ENCODE measurements around the gene CD3E.
"Not testable (repeated sequence)": the region's sequence is repeated elsewhere in the genome, so short reads cannot be mapped to it uniquely, and the experiment has no call there.

CD3E gene

DNA sequence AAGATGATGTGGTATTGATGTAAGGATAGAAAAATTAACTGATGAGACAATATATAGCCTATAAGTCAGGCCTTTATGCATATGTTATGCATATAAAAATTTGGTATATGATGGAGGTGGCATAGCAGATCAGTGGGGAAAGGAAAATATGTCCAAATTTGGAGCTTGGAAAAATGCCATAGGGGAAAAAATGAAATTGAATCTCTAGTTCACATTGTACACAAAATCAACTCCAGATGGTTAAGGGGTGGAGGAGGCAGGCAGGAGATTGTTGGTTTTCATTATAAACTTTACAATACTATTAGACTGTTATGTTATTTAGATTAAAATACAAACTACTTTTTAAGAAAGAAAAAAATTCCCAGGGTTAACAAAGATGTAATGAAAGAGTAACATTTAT lies 15.1 kb upstream of the CD3E start:
- no peak for DNase-seq (ENCODE audit: low read depth in 2 of 2, low spot score in 1 of 2)

DNA sequence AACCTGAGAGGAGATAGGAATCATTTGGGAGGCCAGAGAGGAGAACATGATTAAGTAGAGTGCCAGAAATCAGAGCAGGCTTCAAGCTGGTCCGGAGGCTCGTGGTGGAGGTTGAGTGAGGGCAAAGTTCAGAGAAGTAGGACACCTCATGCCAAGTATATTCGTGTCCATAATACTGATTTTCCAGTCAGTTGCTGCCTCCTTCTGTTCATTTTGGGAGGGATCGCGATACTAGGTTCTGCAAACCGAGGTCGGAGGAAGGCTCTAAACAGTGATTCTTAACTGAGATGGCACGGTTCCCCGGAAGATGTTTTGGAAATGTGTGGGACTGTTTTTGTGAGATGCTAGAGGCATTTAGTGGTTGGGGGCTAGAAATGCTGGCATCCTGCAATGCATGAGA lies 13.6 kb upstream of the CD3E start:
- no peak for DNase-seq (ENCODE audit: low read depth in 2 of 2, low spot score in 1 of 2)

DNA sequence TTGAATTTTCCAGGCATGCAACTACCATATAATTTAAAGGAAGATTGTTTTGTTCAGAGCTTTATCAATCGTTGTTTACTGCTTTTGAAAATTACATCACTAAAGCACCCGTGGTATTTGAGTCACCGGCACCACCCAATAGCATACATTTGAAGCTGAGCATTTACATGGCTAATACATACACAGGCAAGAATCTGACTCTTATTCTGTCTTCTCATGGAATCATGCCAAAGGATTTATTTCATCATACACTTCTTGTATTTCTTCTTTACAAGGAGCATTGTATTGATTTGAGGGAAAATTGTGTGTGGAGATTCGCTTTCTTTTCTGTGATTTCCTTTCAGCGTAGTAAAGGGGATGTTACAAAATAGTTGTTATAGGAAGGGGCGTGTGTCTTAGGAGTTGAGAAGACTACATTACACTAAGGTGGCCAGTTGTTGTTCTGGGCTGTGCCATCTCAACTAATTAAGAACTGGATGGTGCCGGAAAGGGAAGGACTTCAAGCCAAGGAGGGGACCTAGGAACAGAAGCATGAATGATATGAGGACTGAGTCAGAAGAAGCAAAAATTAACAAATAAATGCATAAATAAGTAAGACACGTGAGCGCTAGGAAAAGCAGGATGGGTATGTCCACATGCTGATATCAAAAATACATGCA lies 12.9 kb upstream of the CD3E start:
- no peak for DNase-seq (ENCODE audit: low read depth in 2 of 2, low spot score in 1 of 2)

DNA sequence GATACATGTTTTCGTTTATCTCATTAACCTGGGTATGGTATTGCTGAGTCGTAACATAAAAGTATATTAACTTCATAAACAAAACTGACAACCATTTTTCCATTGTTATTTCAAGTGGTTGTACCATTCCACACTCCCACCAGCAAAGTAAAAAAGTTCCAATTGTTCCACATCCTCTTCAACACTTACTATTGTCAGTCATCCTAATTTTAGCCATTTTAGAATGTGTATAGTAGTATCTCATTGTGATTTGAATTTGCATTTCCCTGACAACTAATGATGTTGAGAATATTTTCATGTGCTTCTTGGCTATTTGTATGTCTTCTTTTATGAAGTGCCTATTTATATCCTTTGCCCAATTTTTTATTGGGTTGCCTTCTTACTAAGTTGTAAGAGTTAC lies 10.5 kb upstream of the CD3E start:
- no peak for DNase-seq (ENCODE audit: low read depth in 2 of 2, low spot score in 1 of 2)

DNA sequence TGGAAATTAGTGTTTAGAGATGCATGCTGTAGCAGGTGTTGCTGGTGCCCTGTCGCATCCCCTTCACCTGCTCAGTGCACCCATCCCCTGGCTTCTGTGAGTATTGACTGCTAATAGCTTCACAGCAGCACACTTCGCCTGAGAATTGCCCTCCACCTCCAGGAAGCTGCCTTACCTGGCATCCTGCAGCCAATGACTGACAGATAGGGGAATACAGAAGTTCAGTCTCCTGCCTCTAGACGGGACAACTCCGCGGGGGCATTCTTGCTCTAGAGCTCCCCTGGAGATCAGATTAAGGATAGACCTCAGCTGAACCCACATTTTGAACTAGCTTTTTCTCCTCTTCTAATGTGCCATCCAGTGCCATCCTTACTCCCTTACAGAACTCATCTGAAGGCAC lies 9.3 kb upstream of the CD3E start:
- no peak for DNase-seq (ENCODE audit: low read depth in 2 of 2, low spot score in 1 of 2)

DNA sequence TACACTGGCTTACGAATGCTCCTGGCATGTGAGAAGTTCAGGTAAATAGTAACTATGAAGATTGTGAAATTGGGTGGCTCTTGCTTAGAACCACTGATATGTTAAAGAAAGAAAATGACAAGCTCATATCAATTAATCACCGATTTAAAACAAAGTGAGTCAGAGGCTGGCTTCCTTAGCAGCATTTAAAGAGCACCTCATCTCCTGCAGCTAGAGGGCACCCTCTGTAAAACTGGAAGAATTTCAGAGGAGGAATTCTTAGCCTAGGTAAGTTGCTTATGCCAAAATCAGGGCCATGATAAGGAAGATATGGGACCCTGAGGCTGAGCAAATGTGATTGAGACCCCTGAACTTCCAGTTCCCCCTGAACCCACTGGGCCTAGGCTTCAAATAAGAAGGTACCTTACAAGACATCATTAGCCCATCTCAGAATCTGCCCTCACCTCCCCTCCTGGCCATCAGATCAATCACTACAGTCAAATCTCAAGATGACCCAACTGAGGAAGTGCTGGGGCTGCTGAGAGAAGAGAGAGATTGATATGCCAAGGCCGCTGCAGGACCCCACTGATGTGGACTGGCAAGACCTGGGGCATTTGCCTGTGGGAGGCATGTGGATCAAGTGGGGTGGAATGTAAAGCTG lies 8.6 kb upstream of the CD3E start:
- DNase-seq (ENCODE audit: low read depth in 2 of 2, low spot score in 1 of 2), result no peak

DNA sequence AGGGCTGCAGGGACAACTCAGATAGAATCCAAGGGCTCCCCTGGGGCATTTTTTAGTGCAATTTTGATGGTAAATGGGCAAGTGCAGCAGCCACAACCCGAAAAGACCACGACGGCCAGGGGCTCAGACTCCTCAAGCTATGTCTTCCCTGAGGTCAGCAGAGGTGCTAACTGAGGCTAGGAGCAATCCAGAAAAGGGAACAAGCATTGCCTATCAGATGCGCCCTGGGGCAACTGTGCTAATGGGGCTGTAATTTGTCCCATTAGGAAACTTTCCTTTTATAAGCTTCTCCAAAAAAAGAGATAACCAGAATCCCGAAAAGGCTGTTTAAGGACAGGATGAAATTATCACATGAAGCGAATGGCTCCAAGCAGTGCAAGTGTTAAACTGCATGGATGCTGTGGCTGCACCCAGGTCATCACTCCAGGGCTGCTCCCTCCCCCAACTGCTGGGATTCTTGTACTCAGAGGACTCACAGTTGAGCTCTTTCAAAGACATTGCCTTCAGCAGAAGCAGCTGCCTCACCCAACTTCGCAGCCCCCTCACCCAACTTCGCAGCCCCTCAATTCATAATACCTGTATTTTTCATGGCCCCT lies 2.8 kb upstream of the CD3E start:
- no peak for DNase-seq (ENCODE audit: low read depth in 2 of 2, low spot score in 1 of 2)

- no peak for DNase-seq (ENCODE audit: low read depth in 2 of 2, low spot score in 1 of 2)
Measured at GRCh38 chr11:118304227-118304567, 333 bp upstream of the CD3E start.

GRCh38 chr11:118305726-118306125 lies 1.2 kb downstream of the CD3E start:
- no peak for DNase-seq (ENCODE audit: low read depth in 2 of 2, low spot score in 1 of 2)

- peak in 1 of 2 donors; percentile 36 for DNase-seq (ENCODE audit: low read depth in 2 of 2, low spot score in 1 of 2)
Measured at GRCh38 chr11:118306556-118306955, 2.0 kb downstream of the CD3E start.

DNA sequence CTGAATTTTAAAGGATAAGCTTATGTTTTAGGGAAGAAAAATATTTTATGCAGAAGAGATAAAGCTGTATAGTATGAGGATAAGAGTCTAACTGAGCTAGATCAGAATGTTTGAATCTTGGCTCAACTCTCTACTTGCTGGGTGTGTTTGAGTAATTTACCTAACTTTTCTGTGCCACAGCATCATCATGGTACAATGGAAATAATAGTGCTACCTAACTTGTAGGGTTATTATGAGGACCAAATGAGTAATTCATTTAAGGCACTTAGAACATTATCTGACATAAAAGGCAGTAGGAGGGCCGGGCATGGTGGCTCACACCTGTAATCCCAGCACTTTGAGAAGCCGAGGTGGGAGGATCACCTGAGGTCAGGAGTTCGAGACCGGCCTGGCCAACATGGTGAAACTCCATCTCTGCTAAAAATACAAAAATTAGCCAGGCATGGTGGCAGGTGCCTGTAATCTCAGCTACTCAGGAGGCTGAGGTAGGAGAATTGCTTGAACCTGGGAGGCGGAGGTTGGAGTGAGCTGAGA lies 4.5 kb downstream of the CD3E start:
- not testable (repeated sequence) for DNase-seq (ENCODE audit: low read depth in 2 of 2, low spot score in 1 of 2)

- no peak for DNase-seq (ENCODE audit: low read depth in 2 of 2, low spot score in 1 of 2)
Measured at GRCh38 chr11:118310271-118310670, 5.7 kb downstream of the CD3E start.

DNA sequence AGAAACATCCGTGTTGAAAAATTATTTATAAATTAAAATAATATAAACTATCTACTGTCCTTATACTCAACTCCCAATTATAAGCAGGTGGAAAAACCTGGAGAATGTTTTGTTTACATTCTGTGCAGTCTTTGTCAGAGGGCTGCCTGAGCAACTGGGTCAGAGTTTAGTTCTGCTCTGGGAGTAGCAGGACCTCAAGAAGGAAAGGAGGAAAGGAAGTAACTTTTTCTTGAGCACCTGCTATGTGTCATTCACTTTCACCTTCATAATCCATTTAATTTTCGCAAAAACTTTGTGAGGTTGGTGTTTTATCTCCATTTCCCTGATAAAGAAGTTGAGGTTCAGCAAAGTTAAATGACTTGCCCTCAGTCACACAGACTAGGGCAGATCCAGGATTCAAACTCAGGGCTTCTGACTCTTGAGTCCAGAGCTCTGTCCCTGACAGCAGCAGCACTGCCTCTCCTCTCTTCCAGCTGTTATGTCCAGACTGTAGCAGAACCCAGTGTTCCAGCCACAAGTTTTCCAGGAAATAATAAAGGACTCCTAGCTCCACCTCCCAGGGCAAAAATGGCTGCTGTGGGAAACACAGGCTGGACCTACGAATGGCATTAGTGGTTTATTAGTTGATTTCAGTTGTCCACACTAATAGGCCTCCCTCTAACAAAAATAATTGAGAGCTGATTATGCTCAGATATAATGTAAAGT lies 6.4 kb downstream of the CD3E start:
- no peak for DNase-seq (ENCODE audit: low read depth in 2 of 2, low spot score in 1 of 2)

GRCh38 chr11:118311518-118311917 lies 7.0 kb downstream of the CD3E start:
- DNase-seq (ENCODE audit: low read depth in 2 of 2, low spot score in 1 of 2), result no peak

DNA sequence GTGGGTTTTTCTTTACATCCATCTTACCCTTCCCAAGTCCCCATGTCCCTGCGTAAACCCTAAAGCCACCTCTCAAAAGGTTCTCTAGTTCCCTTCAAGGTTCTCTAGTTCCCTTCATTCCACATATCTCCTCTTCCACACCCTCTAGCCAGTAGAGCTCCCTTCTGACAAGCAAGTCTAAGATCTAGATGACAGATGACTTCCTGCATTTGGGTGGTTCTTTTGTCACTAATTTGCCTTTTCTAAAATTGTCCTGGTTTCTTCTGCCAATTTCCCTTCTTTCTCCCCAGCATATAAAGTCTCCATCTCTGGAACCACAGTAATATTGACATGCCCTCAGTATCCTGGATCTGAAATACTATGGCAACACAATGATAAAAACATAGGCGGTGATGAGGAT lies 7.8 kb downstream of the CD3E start:
- no peak for DNase-seq (ENCODE audit: low read depth in 2 of 2, low spot score in 1 of 2)

DNA sequence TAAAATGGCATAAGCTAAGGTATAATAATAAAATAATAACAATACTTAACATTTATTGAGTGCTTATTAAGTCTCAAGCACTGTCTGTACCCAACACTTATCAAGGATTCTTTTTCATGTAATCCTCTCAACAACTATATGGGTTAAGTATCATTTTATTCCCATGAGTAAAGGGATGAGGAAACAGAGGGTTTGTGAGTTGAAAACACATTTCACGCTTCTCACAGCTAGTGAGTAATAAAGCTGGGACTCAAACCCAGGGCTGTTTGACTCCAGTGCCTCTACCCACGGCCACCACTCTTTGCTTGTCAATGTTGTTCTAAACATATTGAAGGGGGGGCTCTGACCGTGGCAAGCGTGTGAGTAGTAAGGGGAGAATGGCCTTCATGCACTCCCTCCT lies 8.7 kb downstream of the CD3E start:
- no peak for DNase-seq (ENCODE audit: low read depth in 2 of 2, low spot score in 1 of 2)

GRCh38 chr11:118314988-118315411 lies 10.5 kb downstream of the CD3E start:
- DNase-seq (ENCODE audit: low read depth in 2 of 2, low spot score in 1 of 2), result no peak

DNA sequence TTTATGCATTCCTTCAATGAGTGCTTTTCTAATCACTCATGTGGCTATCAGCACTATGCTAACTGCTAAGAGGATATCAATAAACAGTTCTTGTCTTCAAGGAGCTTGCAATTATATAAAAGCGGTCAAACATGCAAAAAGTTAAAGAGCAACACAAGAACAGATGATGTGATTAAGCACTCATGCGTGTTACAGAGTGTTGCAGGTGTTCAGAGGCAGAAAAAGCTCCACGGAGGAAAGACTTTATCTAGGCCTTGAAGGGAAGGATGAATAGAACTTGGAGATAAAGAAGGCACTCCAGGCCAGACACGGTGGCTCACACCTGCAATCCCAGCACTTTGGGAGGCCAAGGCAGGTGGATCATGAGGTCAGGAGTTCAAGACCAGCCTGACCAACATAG lies 13.6 kb downstream of the CD3E start:
- DNase-seq (ENCODE audit: low read depth in 2 of 2, low spot score in 1 of 2), result no peak

DNA sequence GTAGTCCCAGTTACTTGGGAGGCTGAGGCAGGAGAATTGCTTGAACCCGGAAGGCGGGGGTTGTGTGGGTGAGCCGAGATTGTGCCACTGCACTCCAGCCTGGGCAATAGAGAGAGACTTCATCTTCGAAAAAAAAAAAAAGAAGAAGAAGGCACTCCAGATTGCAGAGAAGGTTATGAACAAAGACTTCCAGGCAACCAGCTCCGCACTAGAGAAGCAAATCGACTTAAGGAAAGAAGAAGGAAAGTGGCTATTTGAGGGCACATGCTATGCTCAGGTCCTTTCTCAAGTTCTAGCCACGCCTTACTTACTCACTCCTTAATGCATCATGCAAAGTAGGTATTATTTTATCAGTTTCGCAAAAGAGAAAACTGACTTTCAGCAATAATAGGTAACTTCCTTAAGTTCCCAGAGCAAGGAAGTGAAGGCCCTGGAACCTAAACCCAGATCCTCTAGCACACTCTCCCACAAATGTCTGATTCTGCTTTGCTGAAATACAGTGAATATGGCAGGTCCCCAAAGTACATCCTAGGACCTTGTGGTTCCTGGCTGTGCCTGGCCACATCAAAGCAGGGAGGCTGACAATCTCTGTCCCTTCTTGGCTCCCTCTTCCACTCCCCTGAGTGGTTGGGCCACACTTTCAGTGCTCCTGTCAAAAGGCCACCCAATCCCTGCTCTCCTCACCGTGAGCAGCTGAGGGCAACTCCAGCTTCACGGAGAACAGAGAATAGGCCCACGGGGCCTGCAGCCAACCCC lies 14.2 kb downstream of the CD3E start:
- DNase-seq (ENCODE audit: low read depth in 2 of 2, low spot score in 1 of 2), result no peak

GRCh38 chr11:118319337-118319707 lies 14.8 kb downstream of the CD3E start:
- no peak for DNase-seq (ENCODE audit: low read depth in 2 of 2, low spot score in 1 of 2)

- DNase-seq (ENCODE audit: low read depth in 2 of 2, low spot score in 1 of 2), result no peak
Measured at GRCh38 chr11:118320515-118320914, 16.0 kb downstream of the CD3E start.

All from stimulated activated CD8-positive, alpha-beta memory T cell treated with anti-CD3 and anti-CD28 coated beads, Interleukin-4, amount 100 ng/mL, for 4 hours (primary cell).